GM18526 (cell line): ENCODE data around the gene PLEKHM3.

Source experiments
- POLR2A ChIP-seq: IDR thresholded peaks from 3 replicates; pipeline ENCODE4 v1.6.1; 2011; ENCODE audit not compliant: insufficient read length; ENCODE audit errors: extremely low read depth

PLEKHM3 gene

DNA sequence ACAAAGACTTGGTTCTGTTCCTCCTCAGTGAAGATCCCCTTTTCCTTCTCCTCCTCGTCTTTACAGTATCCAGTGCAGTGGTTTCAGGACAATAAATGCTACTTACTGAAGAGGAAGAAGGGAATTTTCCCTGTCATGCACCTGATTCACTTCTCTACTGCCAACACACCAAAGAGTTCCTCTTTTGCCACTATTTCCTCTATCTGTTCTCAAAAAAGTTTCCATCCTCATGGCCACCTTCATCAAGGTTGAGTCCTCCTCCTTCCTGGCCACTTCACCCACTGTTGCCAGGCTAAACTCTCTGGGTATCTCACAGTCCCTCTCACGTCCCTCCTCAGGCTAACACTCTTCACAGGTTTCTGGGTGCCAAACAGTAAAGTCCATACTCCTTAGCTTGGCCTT is 41.7 kb downstream of the PLEKHM3 start:
- TF ChIP-seq POLR2A = no peak

DNA sequence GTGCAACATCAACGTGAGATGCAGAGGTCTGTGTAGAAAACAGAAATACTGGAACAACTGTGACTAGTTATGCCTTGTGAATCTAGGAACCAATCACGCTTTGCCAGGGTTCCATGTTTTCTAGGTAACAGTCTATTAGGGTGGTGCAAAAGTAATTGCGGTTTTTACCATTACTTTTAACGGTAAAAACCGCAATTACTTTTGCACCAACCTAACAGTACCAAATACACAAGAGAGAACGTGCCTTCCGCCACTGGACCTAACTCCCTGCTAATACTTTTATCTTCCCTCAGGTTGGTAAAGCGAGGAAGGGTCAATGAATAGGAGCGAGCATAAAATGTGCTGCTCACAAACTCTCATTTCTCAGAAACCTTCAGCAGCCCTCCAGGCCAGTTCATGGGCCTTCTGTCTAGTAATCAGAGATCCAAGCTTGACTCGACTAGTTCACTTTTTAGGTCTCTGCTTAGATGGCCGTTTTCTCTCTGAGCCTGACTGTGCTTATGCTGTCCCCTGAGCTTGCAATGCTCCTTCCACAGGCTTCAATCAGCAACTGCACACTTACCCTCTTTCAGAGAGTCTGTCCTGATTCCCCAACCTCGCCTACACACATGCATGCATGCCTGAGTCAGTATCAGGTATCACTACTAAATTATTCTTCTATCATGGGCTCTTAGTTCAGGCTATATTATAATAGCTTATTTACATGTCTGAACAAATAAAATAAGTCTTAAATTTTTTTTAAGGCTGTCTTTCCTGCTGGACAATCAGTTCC is 47.0 kb downstream of the PLEKHM3 start:
- TF ChIP-seq POLR2A = no peak

DNA sequence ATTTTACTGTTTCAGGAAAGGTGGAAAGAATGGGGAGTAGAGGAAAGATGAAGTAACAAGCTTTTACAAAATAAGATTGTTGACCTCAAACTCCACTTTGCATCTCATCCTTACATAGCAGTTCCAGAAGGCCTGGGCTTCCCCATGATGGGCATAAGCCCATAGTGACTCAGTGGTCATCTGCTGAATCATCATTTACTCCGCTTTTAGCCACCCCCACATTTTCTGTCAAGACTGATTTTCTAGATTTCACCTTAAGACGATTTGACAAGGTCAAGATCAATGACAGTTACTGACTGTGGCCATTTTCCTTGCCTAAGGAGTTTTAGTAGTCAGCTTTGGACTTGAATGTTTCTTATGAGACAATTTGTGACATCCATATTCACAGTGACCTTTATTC is 49.4 kb downstream of the PLEKHM3 start:
- no peak for TF ChIP-seq POLR2A

DNA sequence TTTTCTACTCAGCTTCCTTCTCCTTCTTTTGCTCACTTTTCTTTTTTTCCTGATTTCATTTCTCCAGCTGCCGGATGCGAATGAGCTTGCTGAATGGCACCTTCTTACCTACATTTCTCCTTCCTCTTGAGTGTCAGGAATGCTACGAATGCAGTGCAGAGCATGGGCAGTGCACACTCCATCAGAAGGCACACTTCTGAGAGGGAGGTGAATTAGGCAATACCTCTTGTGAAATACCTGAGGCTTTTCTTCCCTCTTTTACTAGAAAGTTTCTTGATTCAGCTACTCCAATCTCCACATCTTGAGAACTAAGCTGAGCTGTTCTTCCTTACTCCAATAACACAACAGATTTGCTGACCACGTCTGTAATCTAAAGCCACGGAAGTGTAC is 51.1 kb downstream of the PLEKHM3 start:
- TF ChIP-seq POLR2A = no peak

DNA sequence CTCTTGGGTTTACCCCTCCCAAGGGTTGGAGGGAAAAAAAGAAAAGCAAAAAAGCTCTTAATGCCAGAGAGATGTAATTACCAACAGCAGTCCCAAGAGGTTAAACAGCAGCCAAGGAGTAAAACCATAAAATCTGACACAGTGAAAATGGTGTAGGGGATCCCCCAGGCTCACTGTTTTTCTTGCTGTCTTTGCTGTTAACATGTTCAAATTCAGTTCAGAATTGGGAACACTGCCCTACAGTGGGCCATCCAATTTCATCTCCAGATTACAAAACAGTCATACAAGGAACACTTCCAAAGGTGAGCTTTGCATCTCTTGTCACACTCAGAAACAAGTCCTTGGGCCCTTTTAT is 54.5 kb downstream of the PLEKHM3 start:
- no peak for TF ChIP-seq POLR2A

DNA sequence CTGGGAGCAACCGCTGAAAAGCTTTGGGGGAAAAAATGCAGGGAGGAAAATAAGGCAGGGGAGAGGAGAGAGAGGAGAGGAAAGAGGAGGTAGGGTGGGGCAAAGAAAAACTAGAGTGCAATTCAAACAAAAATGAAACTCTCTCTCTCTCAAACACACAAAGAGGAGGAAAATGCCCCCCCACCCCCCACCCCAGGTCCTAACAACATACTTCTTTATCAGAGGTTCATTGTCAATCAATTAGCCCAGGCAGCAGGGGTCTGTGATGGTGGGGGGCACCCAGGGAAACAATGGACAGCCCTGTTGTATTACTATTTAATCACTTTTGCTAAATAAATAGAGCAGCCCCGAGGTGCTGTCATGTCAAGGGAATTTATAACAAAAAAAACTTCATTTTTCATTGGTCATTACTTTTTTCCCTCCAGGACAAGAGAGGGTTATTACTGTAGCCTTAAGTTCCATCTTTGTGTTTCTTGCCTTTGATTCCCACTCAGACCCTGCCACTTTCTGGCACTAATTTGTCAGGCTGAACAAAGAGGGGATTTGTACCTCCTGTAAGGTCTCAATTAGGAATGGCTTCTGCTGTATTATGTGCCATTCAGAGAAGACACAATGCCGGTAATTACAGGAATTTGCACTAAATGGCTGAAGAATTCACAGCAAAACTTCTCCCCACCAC is 55.0 kb downstream of the PLEKHM3 start:
- no peak for TF ChIP-seq POLR2A

DNA sequence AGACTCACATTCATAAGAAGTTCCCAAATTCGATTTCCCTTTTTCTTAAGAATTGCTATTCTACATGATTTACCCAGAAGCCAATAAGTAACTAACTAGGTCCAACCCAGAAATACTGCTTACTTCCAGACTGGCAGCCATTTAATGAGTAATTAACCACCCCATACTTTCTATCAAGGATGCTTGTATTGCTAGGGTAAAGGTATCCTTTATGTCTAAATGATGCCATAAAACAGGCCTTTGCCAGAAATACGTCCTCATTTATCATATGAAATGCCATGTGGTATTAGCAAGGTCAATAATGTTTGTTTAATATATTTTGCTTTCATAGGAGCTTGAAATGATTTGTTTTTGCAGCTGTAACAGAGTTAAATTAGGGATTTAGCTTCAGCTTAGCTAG is 56.1 kb downstream of the PLEKHM3 start:
- no peak for TF ChIP-seq POLR2A

DNA sequence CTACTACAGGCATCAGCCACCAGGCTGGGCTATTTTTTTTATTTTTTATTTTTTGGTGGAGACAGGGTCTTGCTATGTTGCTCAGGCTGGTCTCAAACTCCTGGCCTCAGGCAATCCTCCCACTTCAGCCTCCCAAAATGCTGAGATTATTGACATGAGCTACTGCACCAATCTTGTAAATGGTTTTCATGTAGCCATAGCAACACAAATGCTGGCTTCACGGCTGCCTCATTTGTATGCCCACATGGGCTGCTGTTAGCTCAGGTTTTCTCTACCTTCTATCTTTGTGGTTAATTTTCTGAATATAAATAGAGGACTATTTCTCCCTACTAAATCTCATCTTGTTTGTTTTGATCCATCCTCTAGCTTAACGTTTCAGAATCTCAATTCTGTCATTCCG is 58.2 kb downstream of the PLEKHM3 start:
- no peak for TF ChIP-seq POLR2A

DNA sequence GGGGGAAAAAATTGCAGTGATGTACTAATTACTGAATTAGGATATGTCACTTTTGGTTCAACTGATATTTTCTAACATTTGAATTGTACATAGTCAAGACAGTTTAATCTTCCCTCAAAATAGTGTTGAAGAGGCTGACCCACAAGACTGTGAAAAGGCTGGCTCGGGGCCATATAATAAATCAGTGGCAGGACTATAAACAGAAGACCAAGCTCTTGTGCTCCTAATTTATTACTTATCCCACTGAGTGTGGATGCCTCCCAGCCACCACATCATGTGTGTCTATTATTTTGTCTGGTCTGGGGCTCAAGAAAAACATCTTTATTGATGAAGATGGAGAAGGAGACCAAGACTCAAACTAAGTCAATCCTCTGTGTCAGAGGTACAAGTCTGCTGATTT is 64.4 kb downstream of the PLEKHM3 start:
- TF ChIP-seq POLR2A = no peak

DNA sequence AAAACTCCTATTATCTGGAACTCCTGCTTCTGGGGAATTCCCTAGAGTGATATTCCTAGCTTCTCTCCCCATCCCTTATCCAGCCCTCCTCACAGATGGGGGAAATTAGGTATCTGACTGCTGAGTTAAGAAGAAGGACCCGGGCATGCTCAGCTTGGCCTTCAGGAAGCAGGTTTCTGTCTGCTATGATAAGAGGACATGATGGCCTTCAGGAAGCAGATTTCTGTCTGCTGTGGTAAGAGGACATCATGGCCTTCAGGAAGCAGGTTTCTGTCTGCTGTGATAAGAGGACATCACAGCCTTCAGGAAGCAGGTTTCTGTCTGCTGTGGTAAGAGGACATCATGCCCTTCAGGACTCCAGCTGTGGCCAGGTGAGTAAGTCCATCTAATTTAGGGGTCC is 65.2 kb downstream of the PLEKHM3 start:
- no peak for TF ChIP-seq POLR2A

DNA sequence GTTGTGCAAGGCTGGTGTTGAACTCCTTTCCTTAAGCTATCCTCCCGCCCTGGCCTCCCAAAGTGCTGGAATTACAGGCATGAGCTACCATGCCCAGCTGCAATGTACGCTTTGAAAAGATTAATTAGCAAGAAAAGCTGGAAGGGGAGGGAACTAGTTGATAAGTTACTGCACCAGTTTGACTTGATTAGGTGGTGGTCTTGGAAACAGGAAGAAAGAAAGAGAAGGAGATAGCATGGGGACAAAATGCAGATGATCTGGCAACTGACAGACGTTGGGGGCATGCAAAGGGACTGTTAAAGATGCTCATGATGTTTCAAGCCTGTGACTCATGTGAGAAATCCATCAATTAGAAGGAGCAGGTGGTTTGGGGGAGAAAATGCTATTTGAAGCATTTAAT is 68.6 kb downstream of the PLEKHM3 start:
- TF ChIP-seq POLR2A = no peak

DNA sequence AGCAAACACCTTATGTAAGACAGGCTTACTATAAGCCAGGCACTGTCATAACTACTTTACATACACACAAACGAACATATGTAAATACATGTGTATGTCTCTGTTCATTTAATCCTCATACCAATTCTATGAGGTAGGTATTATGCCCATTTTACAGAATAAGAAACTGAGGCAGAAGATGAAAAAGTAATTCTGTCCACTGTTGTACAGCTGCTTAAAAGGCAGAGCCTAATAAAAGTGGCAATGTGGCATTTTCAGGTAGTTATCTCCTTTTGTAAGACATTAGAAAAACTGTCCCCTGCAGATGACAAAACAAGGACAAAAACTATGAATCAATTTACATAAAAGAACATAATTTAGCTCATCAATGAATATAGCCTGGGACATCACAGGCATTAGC is 69.9 kb downstream of the PLEKHM3 start:
- no peak for TF ChIP-seq POLR2A

DNA sequence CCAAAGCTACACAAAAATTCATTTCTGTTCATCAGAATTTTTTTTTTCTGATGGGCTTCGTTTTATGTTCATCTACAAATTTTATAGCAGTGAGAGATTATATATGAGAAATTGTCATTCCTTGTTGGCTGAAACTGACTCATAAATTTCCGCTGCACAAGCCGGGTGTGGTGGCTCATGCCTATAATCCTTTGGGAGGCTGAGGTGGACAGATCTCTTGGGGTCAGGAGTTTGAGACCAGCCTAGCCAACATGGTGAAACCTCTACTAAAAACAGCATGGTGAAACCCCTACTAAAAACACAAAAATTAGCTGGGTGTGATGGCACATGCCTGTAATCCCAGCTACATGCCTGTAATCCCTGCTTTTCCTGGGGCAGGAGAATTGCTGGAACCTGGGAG is 72.0 kb downstream of the PLEKHM3 start:
- no peak for TF ChIP-seq POLR2A

DNA sequence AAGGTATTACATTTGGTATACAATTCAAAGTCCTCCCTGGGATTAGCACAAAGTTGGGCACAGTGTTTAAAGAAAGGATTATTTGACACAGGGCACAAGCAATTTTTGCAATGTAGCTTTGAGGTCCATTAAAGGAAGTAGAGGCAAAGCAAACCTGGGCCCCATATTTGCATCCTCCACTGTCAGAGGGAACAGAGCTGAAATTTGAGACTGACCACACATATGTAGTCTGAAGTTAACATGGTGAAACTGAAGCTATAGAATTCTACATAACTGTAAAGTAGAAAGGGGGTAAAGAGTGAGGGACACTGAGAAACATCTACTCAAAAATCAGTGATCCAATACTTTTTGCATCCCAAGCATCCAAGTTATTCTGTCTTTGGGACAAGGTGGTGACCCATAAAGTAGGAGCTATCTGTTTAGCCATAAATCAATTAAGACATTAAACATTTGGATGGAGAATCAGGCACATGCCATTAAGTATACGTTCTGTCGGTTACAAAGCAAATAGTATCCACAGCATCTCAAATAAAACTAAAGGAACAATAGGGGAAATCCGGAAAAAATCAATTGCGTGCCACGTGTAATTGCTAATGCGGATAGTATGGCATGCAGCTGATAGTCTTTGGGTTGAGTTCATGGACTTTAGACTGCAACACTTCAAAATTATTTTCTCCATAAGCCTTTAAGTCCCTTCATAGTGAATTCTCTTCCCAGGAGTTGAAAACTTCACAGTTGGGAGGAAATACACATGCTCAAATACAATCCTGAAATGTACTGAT is 72.6 kb downstream of the PLEKHM3 start:
- no peak for TF ChIP-seq POLR2A

DNA sequence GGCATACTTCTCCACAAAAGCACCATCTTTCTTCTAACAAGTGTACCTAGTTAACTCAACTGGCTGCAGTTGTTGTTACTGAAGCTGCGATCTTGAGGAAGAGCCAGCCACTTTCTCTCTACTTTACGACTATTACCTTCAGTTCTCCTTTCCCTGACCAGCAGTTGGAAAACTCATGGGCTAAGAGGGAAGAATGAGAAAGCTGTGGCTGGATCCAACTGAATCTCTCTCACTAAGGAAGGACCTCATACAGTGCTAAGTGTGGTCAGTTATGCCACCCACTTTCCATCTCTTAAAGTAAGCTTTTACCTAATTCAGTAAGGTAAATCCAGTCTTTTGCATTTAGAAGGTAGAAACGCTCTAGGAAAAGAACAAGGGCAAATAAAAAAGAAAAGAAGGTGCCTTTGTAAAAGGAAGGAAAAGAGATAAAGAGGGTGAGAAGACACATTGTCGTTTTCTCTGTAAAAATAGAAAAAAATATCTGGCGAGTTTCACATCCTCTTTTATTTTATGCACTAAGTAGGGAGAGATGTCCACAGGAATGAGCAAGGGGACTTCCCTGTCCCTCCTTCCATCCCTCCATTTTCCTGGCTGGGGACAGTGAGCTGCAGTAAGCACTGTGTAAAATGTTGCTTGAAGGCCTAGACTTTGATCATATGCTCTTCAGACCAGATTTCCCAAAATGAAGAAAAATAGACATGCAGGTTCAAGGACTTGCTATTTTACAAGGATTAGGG is 73.4 kb downstream of the PLEKHM3 start:
- no peak for TF ChIP-seq POLR2A

DNA sequence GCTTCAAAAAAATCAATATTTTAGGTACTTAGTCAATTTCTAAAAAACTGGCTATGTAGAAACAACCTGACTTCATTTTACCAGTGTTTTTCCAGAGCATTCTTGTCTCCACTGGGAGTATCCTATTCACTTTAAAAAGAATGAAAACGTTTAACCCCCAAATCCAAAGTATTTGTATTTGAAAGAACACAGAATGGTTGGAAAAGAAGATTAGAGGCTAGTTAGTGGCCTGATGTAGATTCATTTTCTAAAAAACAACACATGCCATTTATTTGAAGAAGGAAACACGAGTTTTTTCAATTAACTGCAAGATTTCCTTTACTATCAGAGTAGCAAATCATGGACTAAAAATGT is 74.6 kb downstream of the PLEKHM3 start:
- no peak for TF ChIP-seq POLR2A
